HG03175 (cell line): ENCODE measurements around the gene NPR2.

ENCODE experiments used
- ATAC-seq: cut with Tn5 transposase; IDR thresholded peaks from one replicate; pipeline ENCODE4 v1.9.1; 2021; ENCODE audit warnings: mild to moderate bottlenecking, moderate library complexity; ENCODE audit not compliant: unreplicated experiment

NPR2 gene

GRCh38 chr9:35852876-35853865 lies 61.8 kb downstream of the NPR2 start:
- no peak for ATAC-seq

DNA sequence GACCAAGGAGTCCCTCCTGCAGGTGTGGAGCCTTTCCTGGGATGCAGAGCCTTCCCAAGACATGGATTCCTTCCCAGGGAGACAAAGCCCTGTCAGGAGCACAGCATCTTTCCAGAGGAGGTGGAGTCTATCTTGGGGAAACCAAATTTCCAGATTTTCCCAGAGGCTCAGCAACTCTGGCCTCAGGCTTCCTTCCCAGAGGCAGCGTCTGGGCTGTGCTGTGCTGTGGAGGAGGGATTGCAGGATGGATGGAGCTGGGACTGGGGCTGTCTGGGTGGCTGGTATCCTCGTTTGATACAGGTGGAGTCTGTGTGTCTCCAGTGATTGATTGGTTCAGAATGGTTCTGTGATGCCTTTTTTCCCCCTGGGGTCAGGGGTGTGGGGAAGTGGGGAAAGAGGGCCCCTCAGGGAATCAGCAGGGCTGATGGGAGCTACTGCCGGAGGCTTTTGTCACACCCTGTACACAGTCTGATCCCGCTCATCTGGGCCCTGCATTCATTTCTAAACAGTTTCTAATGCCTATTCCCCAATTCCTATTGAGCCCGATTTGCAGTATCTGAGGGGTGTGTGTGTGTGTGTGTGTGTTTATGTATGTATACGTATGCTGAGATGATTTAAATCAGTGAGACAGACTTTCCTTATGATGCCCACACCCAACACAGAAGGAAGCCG lies 62.8 kb downstream of the NPR2 start:
- no peak for ATAC-seq

DNA sequence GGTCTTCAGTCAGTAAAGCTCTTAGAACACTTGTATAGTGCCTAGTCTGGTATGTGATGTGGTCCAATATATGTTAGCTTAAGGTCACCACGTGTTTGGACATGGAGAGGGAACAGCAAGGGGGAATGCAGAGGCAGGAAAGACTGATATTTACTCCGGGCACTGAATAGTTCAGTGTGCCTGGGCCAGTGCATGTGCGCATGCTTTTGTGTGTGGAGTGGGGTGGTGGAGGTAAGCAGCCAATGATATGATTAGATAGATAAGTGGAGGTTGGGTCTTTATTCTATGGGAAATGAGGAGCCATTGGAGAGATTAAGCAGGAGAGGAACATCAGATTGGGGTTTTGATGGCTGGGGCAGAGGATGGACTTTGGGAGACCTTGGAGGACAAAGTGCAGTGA lies 64.8 kb downstream of the NPR2 start:
- ATAC-seq = no peak

GRCh38 chr9:35856882-35857281 lies 65.5 kb downstream of the NPR2 start:
- no peak for ATAC-seq

DNA sequence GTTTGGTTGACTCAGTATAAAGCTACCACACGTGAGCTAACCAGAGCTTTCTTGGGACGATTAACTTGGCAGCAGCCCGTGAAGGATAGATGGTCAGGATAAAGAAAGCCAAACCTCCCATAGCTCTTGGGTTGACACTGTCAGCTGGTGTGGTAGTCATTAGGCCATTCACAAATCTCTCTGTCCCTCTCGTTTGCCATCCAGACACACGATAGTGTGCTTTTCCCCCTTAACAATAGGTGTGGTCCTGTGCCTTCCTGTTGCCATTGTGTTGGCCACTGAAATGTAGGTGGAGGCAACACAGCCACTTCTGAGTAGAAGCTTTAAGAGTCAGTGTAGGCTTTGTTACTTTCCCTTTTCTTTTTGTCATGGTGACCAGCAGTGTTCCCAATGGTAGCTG lies 67.1 kb downstream of the NPR2 start:
- ATAC-seq = no peak
